ENCODE results near the gene CIDEB. TPM values are rescaled to one million over a fixed set of nuclear protein-coding genes. Genes with fewer than 3 reads are reported as not detected.
A peak's percentile ranks its signal among the peaks of the same experiment; 100 is the strongest.

Gene CIDEB
- total RNA-seq, 1 donor from 2014 or later: 18.8 TPM

DNA sequence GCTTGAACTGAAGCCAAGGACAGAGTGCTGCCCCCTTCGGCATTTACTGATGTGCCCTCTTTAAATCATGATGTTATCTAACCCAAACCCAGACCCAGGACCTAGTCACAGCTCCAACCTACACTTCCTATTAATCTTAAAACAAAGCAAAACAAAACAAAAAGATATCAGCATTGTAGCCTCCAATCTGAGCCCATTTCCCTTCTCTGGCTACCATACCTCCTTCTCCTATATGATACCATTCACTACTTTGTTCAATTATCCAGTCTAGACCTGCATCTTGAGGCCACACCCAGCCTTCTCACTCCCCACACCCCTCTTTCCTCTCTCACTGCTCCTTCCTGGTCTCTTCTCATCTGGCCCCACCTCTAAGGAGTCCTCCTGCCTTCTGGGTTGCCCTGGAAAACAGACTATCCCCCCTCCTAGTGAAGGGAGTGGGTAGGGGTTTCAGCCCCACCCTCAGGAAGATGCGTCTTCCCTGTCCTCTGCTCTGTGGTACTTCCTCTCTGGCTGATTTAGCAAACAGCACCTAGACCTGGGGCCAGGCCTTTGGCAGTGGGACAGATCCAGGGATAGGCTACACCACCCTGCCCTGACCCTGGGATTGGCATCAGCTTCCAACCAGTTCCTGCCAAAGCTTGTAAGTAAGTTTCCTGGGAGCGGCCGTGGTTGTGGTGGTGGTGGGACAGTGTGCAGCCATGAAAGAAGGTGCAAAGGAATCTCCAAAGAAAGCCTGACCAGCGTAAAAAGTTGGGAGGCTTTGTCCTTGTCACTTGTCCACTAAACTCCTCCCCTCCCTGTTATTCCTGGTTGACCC lies 6.8 kb upstream of the CIDEB start:
- H3K36me3 ChIP-seq: no peaks in the 10 kb centered on the region
- TF ChIP-seq CTCF (IDR thresholded peaks at IDR 0.05): no peak
- no peaks in the 10 kb centered on the region for H3K9me3 ChIP-seq
- peak overlapping the region; percentile 55 for H3K27ac ChIP-seq
- intact Hi-C loops (cut with DNase I): no loop called here
- no peak for DNase-seq
- H3K4me3 ChIP-seq: no peak overlapping the region
- H3K27me3 ChIP-seq: peaks cover 23% of the 10 kb centered on the region
- peaks cover 72% of the 10 kb centered on the region for H3K4me1 ChIP-seq
- no peak for ATAC-seq

GRCh38 chr14:24313913-24314312 lies 6.1 kb upstream of the CIDEB start:
- Histone ChIP-seq H3K9me3 (no peaks in the 10 kb centered on the region), H3K4me3 (no peak overlapping the region), H3K27me3 (peaks cover 19% of the 10 kb centered on the region), H3K27ac (peak overlapping the region; percentile 90), H3K36me3 (no peaks in the 10 kb centered on the region), H3K4me1 (peaks cover 77% of the 10 kb centered on the region)
- TF ChIP-seq CTCF (IDR thresholded peaks at IDR 0.05): no peak
- DNase-seq (no peak), ATAC-seq (no peak)
- intact Hi-C loops (cut with DNase I): no loop called here

- Histone ChIP-seq H3K4me3 (no peak overlapping the region), H3K9me3 (no peaks in the 10 kb centered on the region), H3K36me3 (no peaks in the 10 kb centered on the region), H3K27ac (peak overlapping the region; percentile 90), H3K27me3 (peaks cover 9% of the 10 kb centered on the region), H3K4me1 (peaks cover 81% of the 10 kb centered on the region)
- ATAC-seq (peak; percentile 8), DNase-seq (no peak)
- no peak for TF ChIP-seq CTCF (IDR thresholded peaks at IDR 0.05)
- intact Hi-C loops (cut with DNase I): no loop called here
Observed at GRCh38 chr14:24312736-24313507, 5.1 kb upstream of the CIDEB start.

GRCh38 chr14:24311837-24312615 lies 4.2 kb upstream of the CIDEB start:
- DNase-seq (no peak), ATAC-seq (peak; percentile 1)
- no peak for TF ChIP-seq CTCF (IDR thresholded peaks at IDR 0.05)
- Histone ChIP-seq H3K36me3 (peaks cover 4% of the 10 kb centered on the region), H3K4me1 (peaks cover 79% of the 10 kb centered on the region), H3K4me3 (peak overlapping the region; percentile 58), H3K9me3 (no peaks in the 10 kb centered on the region), H3K27me3 (peaks cover 9% of the 10 kb centered on the region), H3K27ac (peak overlapping the region; percentile 90)
- intact Hi-C loops (cut with DNase I): no loop called here
